Activated naive CD4-positive, alpha-beta T cell treated with anti-CD3 and anti-CD28 coated beads, Interleukin-2, amount 10 ng/mL, durations not matched to agents 7 days and 5 days (primary cell): ENCODE measurements around the gene BCKDK.
"Not testable (repeated sequence)": the region's sequence is repeated elsewhere in the genome, so short reads cannot be mapped to it uniquely, and the experiment has no call there.

Experiments
- CTCF ChIA-PET: fragments of 350-600 bp; sonication (Branson Sonifier 250); formaldehyde crosslinking; loops from one replicate; lab custom pipeline; 2021; ENCODE audit warnings: antibody characterized with exemption; lab: Charles Lee
- DNase-seq: peaks from one replicate; pipeline ENCODE4 v3.0.0-alpha.2; 2020
- H3K27ac Mint-ChIP-seq: one replicate; pipeline ENCODE4 v1.8.0; 2021; ENCODE audit warnings: mild to moderate bottlenecking, moderate library complexity, mixed read lengths
- H3K27me3 Mint-ChIP-seq: one replicate; pipeline ENCODE4 v1.8.0; 2021; ENCODE audit warnings: mild to moderate bottlenecking, mixed read lengths
- H3K36me3 Mint-ChIP-seq: one replicate; pipeline ENCODE4 v1.8.0; 2021; ENCODE audit warnings: mixed read lengths
- H3K4me1 Mint-ChIP-seq: one replicate; pipeline ENCODE4 v1.8.0; 2021; ENCODE audit warnings: mixed read lengths
- H3K4me3 Mint-ChIP-seq: one replicate; pipeline ENCODE4 v1.8.0; 2021; ENCODE audit warnings: mild to moderate bottlenecking, moderate library complexity, mixed read lengths
- H3K9me3 Mint-ChIP-seq: one replicate; pipeline ENCODE4 v1.8.0; 2021; ENCODE audit warnings: mixed read lengths

Gene BCKDK

GRCh38 chr16:31131416-31131815 lies 23.2 kb downstream of the BCKDK start:
- no peaks in the 10 kb centered on the region for H3K27me3 Mint-ChIP-seq
- H3K27ac Mint-ChIP-seq, result no peak overlapping the region
- no peak for DNase-seq
- peaks cover 11% of the 10 kb centered on the region for H3K4me1 Mint-ChIP-seq
- no peaks in the 10 kb centered on the region for H3K9me3 Mint-ChIP-seq
- no peak overlapping the region for H3K4me3 Mint-ChIP-seq
- CTCF ChIA-PET, result no interaction called here
- peaks cover 13% of the 10 kb centered on the region for H3K36me3 Mint-ChIP-seq

- peaks cover 11% of the 10 kb centered on the region for H3K4me1 Mint-ChIP-seq
- no peak overlapping the region for H3K4me3 Mint-ChIP-seq
- CTCF ChIA-PET, result no interaction called here
- no peak overlapping the region for H3K27ac Mint-ChIP-seq
- H3K27me3 Mint-ChIP-seq, result peaks cover 1% of the 10 kb centered on the region
- H3K9me3 Mint-ChIP-seq, result no peaks in the 10 kb centered on the region
- DNase-seq, result no peak
- peaks cover 12% of the 10 kb centered on the region for H3K36me3 Mint-ChIP-seq
These were observed 23.7 kb downstream of the BCKDK start for GRCh38 chr16:31131841-31132271.

- peaks cover 12% of the 10 kb centered on the region for H3K36me3 Mint-ChIP-seq
- H3K27me3 Mint-ChIP-seq, result peaks cover 3% of the 10 kb centered on the region
- no peak overlapping the region for H3K27ac Mint-ChIP-seq
- peaks cover 11% of the 10 kb centered on the region for H3K4me1 Mint-ChIP-seq
- DNase-seq, result no peak
- H3K4me3 Mint-ChIP-seq, result no peak overlapping the region
- H3K9me3 Mint-ChIP-seq, result no peaks in the 10 kb centered on the region
- CTCF ChIA-PET, result no interaction called here
These were observed 24.3 kb downstream of the BCKDK start for GRCh38 chr16:31132303-31132979.

GRCh38 chr16:31133046-31133501 lies 24.9 kb downstream of the BCKDK start:
- peaks cover 7% of the 10 kb centered on the region for H3K36me3 Mint-ChIP-seq

GRCh38 chr16:31134091-31134571 lies 25.9 kb downstream of the BCKDK start:
- CTCF ChIA-PET, result no interaction called here
- peaks cover under 1% of the 10 kb centered on the region for H3K4me1 Mint-ChIP-seq
- H3K4me3 Mint-ChIP-seq, result no peak overlapping the region
- H3K27ac Mint-ChIP-seq, result no peak overlapping the region
- H3K27me3 Mint-ChIP-seq, result peaks cover 3% of the 10 kb centered on the region
- H3K9me3 Mint-ChIP-seq, result no peaks in the 10 kb centered on the region
- DNase-seq, result no peak
- H3K36me3 Mint-ChIP-seq, result peaks cover 7% of the 10 kb centered on the region

More at GRCh38 chr16:31133046-31133501, 24.9 kb downstream of the BCKDK start:
- H3K27ac Mint-ChIP-seq, result no peak overlapping the region
- no peak for DNase-seq
- H3K9me3 Mint-ChIP-seq, result no peaks in the 10 kb centered on the region
- peaks cover 8% of the 10 kb centered on the region for H3K4me1 Mint-ChIP-seq
- H3K27me3 Mint-ChIP-seq, result peaks cover 3% of the 10 kb centered on the region
- no peak overlapping the region for H3K4me3 Mint-ChIP-seq
- CTCF ChIA-PET, result no interaction called here

- CTCF ChIA-PET, result interaction anchor here (0.9 to 1.0 kb wide), 2 partner anchors 16 to 150 kb away, joined by 3 to 4 read pairs; partner anchors contain the start of gene HSD3B7
- no peaks in the 10 kb centered on the region for H3K9me3 Mint-ChIP-seq
- H3K27ac Mint-ChIP-seq, result no peak overlapping the region
- H3K36me3 Mint-ChIP-seq, result peaks cover 7% of the 10 kb centered on the region
- peaks cover 3% of the 10 kb centered on the region for H3K27me3 Mint-ChIP-seq
- no peaks in the 10 kb centered on the region for H3K4me1 Mint-ChIP-seq
- no peak for DNase-seq
- no peak overlapping the region for H3K4me3 Mint-ChIP-seq
These were observed 26.7 kb downstream of the BCKDK start for GRCh38 chr16:31134625-31135534.

GRCh38 chr16:31135535-31136286 lies 27.5 kb downstream of the BCKDK start, which contains the start of gene PRSS8:
Gene PRSS8, minus strand, starts transcription at chr16:31135727. Its CDS starts 229 bp downstream, at chr16:31135498.
- CTCF ChIA-PET, result interaction anchor here (1.0 kb wide), 1 partner anchor 17 kb away, joined by 3 read pairs; no protein-coding TSS in a partner anchor
- H3K4me1 Mint-ChIP-seq, result peaks cover 1% of the 10 kb centered on the region
- no peak within 1 kb of the TSS for H3K4me3 Mint-ChIP-seq
- H3K9me3 Mint-ChIP-seq, result no peaks in the 10 kb centered on the region
- peaks cover 3% of the 10 kb centered on the region for H3K27me3 Mint-ChIP-seq
- DNase-seq, result no peak
- no peak within 1 kb of the TSS for H3K27ac Mint-ChIP-seq
- H3K36me3 Mint-ChIP-seq, result peaks cover 5% of the 10 kb centered on the region

GRCh38 chr16:31136287-31136662 lies 28.1 kb downstream of the BCKDK start:
- CTCF ChIA-PET, result no interaction called here
- no peak for DNase-seq
- Mint-ChIP-seq H3K4me1 (peaks cover 2% of the 10 kb centered on the region), H3K27ac (no peak overlapping the region), H3K9me3 (no peaks in the 10 kb centered on the region), H3K27me3 (peaks cover 3% of the 10 kb centered on the region), H3K36me3 (peaks cover 2% of the 10 kb centered on the region), H3K4me3 (no peak overlapping the region)

GRCh38 chr16:31136822-31137499 lies 28.8 kb downstream of the BCKDK start:
- H3K4me1 Mint-ChIP-seq, H3K9me3 Mint-ChIP-seq, H3K27me3 Mint-ChIP-seq, DNase-seq, H3K4me3 Mint-ChIP-seq, CTCF ChIA-PET, H3K27ac Mint-ChIP-seq, H3K36me3 Mint-ChIP-seq: not testable (repeated sequence)

- no peak for DNase-seq
- Mint-ChIP-seq H3K27me3 (peaks cover 9% of the 10 kb centered on the region), H3K9me3 (no peaks in the 10 kb centered on the region), H3K4me1 (peaks cover 18% of the 10 kb centered on the region), H3K4me3 (no peak overlapping the region), H3K36me3 (no peaks in the 10 kb centered on the region), H3K27ac (no peak overlapping the region)
- CTCF ChIA-PET, result interaction anchor here (0.6 to 0.8 kb wide), 3 partner anchors 12 to 304 kb away, joined by 3 to 4 read pairs (median 3); partner anchors contain the start of gene ZNF843
These were observed 30.7 kb downstream of the BCKDK start for GRCh38 chr16:31138621-31139578.

- H3K36me3 Mint-ChIP-seq, H3K4me3 Mint-ChIP-seq, H3K9me3 Mint-ChIP-seq, DNase-seq: not testable (repeated sequence)
- Mint-ChIP-seq H3K27ac (peak overlapping the region; percentile 14), H3K4me1 (peaks cover 24% of the 10 kb centered on the region), H3K27me3 (peaks cover 28% of the 10 kb centered on the region)
- CTCF ChIA-PET, result interaction anchor here (1.1 to 2.2 kb wide), 5 partner anchors 20 to 206 kb away, joined by 3 to 18 read pairs (median 8); partner anchors contain the start of gene HSD3B7
These were observed 32.9 kb downstream of the BCKDK start for GRCh38 chr16:31141071-31141469.

GRCh38 chr16:31141489-31142108 lies 33.4 kb downstream of the BCKDK start:
- no peaks in the 10 kb centered on the region for H3K9me3 Mint-ChIP-seq
- CTCF ChIA-PET, result interaction anchor here (0.6 to 3.1 kb wide), 28 partner anchors 9 to 241 kb away, joined by 3 to 23 read pairs (median 4); partner anchors contain the start of genes FUS, HSD3B7, KAT8 and PRSS36
- peaks cover 34% of the 10 kb centered on the region for H3K27me3 Mint-ChIP-seq
- H3K36me3 Mint-ChIP-seq, result no peaks in the 10 kb centered on the region
- peak; percentile 34 for DNase-seq
- H3K27ac Mint-ChIP-seq, result peak overlapping the region; percentile 87
- H3K4me1 Mint-ChIP-seq, result peaks cover 24% of the 10 kb centered on the region
- peak overlapping the region; percentile 63 for H3K4me3 Mint-ChIP-seq
